GM21526 (cell line): Measurements from ENCODE around the gene VPS33B.
"Not testable (repeated sequence)": the region's sequence is repeated elsewhere in the genome, so short reads cannot be mapped to it uniquely, and the experiment has no call there.

Experiments
- ATAC-seq: cut with Tn5 transposase; IDR thresholded peaks from one replicate; pipeline ENCODE4 v1.9.1; 2021; ENCODE audit warnings: moderate library complexity; ENCODE audit not compliant: unreplicated experiment, low FRiP score

Gene VPS33B

GRCh38 chr15:91032919-91033803, 10.8 kb upstream of the VPS33B start:
- peak; percentile 55 for ATAC-seq

- no peak for ATAC-seq
These were observed 9.4 kb upstream of the VPS33B start for GRCh38 chr15:91031796-91032195.

GRCh38 chr15:91027677-91028076, 5.3 kb upstream of the VPS33B start:
- no peak for ATAC-seq

GRCh38 chr15:91023720-91024119, 1.3 kb upstream of the VPS33B start:
- ATAC-seq, result no peak

GRCh38 chr15:91022832-91023129, 387 bp upstream of the VPS33B start:
- ATAC-seq, result peak; percentile 17

GRCh38 chr15:91021516-91022074, 799 bp downstream of the VPS33B start:
- ATAC-seq, result no peak

- no peak for ATAC-seq
These were observed 4.2 kb downstream of the VPS33B start for GRCh38 chr15:91018158-91018557.

GRCh38 chr15:91017716-91018115, 4.7 kb downstream of the VPS33B start:
- ATAC-seq, result no peak

GRCh38 chr15:91013701-91014100, 8.7 kb downstream of the VPS33B start:
- ATAC-seq, result not testable (repeated sequence)

GRCh38 chr15:91007266-91007665, 15.1 kb downstream of the VPS33B start:
- ATAC-seq, result no peak

GRCh38 chr15:91001209-91001608, 21.2 kb downstream of the VPS33B start:
- no peak for ATAC-seq

GRCh38 chr15:90998737-90999136, 23.7 kb downstream of the VPS33B start:
- no peak for ATAC-seq

GRCh38 chr15:90994417-90995311, 27.7 kb downstream of the VPS33B start, which contains the start of gene PRC1:
TSS of gene PRC1 (minus strand) at chr15:90994535. CDS start at chr15:90994417, 118 bp downstream.
- peak; percentile 87 for ATAC-seq

GRCh38 chr15:90994059-90994416, 28.4 kb downstream of the VPS33B start:
- ATAC-seq, result peak; percentile 19

- ATAC-seq, result no peak
These were observed 30.7 kb downstream of the VPS33B start for GRCh38 chr15:90991587-90992285.

GRCh38 chr15:90990446-90990845, 31.9 kb downstream of the VPS33B start:
- ATAC-seq, result no peak

- no peak for ATAC-seq
These were observed 33.2 kb downstream of the VPS33B start for GRCh38 chr15:90989040-90989768.

GRCh38 chr15:90988296-90988695, 34.1 kb downstream of the VPS33B start:
- no peak for ATAC-seq

- no peak for ATAC-seq
These were observed 34.7 kb downstream of the VPS33B start for GRCh38 chr15:90987561-90988141.
